HL-60/S4 treated with phorbol 12-myristate 13-acetate at 8.2 ng/mL for 4 days and 3 days (cell line): ENCODE measurements around the gene THBS3.

Experiments
- in situ Hi-C: fragments of 300-500 bp; cut with MboI; formaldehyde crosslinking; loops from 2 replicates; pipeline ENCODE4 v1.15.0; 2022; ENCODE audit warnings: low sequenced_read_pairs

The THBS3 gene

DNA sequence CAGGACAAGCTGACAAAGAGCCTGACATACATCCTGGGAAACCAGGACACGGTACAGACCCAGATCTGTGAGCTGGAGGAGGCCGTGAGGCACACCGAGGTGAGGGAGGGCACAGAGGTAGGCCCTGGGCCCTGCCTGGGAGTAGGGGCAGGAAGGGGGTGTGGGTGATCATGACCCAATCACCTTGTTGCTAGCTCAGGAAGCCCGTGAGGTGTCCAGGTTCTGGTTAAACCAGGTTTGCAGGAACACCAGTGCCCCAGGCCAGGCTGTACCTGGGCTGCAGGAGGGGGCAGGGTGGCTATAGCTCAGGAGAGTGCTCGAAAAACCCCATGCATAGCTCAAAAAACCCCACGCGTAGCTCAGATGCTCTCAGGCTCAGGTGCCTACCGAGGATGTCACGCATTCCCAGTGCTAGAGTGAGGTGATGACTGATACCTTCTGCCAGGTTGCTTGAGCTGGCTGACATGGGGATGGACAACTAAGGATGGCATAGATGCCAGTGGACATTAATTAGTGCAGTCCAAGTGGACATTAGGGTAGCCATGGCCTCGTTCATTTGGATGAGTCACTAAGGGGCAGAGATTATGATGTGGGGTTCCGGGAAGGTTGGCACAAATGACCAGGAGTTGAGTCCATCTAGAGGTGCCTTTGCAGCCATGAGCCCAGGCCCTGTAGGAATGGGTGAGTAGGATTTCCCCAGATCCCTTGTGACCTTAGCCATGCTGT is 30.3 kb downstream of the THBS3 start:
- in situ Hi-C loops = loop anchor here (25.0 kb wide), 1 partner anchor 410 kb away; no protein-coding TSS in a partner anchor

DNA sequence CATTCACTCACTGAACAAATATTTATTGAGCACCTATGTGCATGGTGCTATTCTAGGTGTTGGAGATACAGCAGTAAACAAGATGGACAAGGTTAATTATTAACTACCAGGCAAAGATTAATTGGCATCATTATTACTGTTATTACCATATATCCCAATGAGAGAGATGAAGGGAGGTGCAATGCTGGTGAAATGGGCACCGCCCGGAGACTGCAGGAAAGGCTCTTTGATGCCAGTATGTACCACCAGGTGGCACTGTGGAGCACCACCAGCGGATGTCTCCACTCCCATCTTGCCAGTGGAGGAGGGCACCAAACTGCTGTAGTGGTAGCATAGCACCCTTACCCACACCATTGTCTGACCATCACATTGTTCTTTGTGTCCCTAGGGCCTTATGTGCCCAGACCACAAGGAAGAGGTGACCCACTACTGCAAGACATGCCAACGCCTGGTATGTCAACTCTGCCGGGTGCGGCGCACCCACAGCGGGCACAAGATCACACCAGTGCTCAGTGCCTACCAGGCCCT is 31.1 kb downstream of the THBS3 start:
- in situ Hi-C loops = loop anchor here (25.0 kb wide), 1 partner anchor 411 kb away; no protein-coding TSS in a partner anchor

- in situ Hi-C loops = loop anchor here (25.0 kb wide), 1 partner anchor 411 kb away; no protein-coding TSS in a partner anchor
These were observed 31.7 kb downstream of the THBS3 start for GRCh38 chr1:155175927-155176371.

DNA sequence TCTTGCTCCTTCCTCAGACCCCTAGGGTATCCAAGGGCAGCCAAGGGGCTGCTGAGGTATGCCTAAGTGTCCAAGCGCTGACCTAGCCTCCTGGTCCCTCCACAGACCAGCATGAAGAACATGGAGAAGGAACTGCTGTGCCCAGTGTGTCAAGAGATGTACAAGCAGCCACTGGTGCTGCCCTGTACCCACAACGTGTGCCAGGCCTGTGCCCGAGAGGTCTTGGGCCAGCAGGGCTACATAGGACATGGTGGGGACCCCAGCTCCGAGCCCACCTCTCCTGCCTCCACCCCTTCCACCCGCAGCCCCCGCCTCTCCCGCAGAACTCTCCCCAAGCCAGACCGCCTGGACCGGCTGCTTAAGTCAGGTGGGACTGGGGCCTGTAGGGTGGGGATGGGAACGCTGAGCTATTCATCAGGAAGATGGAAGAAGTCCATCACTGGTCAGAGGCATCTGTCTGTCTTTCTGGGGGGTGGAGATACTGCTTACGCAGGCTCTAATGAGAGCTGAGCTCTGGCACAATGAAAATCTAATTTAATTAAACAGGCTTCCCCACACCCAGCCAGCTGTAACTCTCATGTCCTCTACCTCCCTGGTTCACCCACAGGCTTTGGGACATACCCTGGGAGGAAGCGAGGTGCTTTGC is 32.3 kb downstream of the THBS3 start:
- in situ Hi-C loops = loop anchor here (25.0 kb wide), 1 partner anchor 412 kb away; no protein-coding TSS in a partner anchor

- in situ Hi-C loops = loop anchor here (25.0 kb wide), 1 partner anchor 413 kb away; no protein-coding TSS in a partner anchor
These were observed 33.1 kb downstream of the THBS3 start for GRCh38 chr1:155174324-155175280.

DNA sequence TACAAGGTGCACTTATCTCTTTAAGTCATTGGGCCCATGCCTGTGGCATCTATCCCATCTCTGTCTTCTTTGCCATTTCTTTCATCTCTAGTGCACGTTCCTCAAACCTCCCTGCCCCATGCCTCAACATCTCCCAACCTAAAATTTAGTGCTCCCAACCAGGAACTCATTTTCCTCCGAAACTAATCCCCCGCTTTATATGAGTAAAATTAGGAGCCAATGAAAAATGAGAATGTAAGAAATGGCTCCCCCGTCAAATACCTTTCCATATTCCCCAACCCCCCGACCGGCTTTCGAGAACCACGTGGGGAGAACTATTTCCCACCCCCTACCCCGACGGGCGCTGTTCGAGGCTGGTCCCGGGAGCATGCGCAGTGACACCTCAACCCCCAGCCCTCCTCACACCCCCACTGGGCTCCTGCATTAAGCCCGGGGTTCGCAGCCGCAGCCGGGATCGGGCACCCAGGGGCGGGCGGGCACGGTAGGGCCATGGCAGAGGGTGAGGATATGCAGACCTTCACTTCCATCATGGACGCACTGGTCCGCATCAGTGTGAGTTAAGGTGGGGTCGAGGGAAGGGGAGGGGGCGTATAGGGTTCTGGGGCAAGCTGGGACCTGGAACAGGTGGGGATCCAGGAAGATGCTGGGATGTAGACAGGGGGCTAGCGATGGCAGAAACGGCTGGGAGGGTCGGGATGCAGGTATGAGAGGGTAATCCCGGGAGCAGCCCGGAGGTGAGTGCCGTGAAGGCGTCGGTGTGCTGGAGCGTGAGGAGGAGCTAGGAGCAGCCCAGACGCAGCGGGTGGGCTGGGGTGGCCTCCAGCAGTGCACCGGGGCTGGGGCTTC is 34.0 kb downstream of the THBS3 start, which contains the start of gene TRIM46:
Gene TRIM46, plus strand, starts transcription at position 372 of the 846 bp plus-strand sequence. Its CDS starts 118 bp downstream, at position 490.
- in situ Hi-C loops = no loop called here

GRCh38 chr1:155172732-155173477 is 34.8 kb downstream of the THBS3 start, which contains the start of gene KRTCAP2:
TSS of gene KRTCAP2 (minus strand) at chr1:155173304. CDS start at chr1:155173224, 80 bp downstream.
- in situ Hi-C loops = no loop called here

DNA sequence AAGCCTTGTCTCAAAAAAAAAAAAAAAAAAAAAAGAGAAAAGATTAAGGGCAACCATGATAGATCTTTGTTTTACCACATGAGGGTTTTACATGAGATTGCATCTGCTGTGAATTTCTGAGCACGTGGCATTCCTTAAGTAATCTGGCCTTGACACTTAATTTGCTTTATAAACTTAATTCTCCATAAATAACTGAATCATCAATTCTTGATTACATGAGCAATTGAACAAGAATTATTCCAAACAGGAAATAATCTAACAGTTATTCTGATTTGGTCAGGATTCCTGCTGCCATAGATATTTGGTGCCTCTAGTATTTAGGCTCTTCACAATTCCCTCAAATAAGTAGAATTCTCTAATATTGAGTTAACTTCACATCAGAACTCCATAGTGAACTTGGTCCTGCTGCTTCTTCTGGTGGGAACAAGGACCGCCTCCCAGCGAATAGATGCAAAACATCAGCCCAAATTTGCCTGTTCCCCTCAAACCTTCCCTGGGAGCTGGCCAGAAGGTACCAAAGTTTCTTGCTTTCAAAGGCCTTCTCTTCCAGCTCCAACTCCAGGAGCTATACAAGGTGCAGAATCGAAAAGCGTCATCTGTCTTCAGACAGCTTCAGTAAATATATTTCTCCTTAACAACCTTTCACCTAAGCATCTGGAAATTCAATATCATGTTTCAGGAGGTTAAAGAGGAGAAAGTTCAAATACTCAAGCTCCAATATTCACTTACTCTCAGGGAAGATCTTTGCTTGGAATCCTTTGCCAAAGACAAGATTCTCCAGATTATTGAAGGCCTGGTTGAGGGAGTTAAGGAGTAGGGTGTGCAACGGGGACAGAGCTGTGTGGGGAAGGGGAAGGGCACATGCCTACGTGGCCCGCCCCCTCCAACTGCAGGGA is 35.6 kb downstream of the THBS3 start:
- in situ Hi-C loops = no loop called here

- in situ Hi-C loops = no loop called here
These were observed 36.9 kb downstream of the THBS3 start for GRCh38 chr1:155170806-155171205.

GRCh38 chr1:155170101-155170785 is 37.5 kb downstream of the THBS3 start:
- in situ Hi-C loops = no loop called here

GRCh38 chr1:155169541-155169940 is 38.2 kb downstream of the THBS3 start:
- in situ Hi-C loops = loop anchor here (5.0 kb wide), 1 partner anchor 72 kb away; no protein-coding TSS in a partner anchor

DNA sequence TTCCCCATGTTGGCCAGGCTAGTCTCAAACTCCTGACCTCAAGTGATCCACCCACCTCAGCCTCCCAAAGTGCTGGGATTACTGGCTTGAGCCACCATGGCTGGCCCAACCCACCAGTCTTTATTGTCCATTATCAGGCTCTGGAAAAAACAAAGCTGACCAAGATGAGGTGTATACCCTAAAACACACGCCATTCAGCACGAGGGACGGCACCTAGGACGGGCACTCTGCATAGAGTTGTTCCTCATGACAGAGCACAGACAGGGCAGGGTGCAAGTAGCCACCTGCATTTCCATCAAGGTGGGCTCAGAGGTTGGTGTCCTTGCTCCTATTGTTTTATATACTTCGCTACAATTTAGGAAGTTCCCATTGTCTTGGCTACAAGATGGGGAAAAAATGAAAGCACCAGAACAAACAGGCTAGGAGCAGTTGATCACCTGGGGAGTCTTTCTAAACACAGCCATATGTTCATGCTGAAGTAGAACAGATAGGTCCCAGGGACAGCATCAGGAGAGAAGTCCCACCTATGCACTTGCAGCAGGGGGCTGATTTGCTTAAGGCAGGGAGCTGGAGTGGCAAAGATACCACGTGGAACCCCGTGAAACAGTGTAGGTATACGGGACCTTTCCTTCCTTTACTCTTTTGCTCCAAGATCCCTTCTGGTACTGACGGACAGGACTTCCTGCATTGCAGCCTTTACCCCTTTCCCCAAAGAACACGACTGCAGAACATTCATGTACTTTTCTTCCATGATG is 39.1 kb downstream of the THBS3 start:
- in situ Hi-C loops = loop anchor here (5.0 kb wide), 1 partner anchor 71 kb away; no protein-coding TSS in a partner anchor

DNA sequence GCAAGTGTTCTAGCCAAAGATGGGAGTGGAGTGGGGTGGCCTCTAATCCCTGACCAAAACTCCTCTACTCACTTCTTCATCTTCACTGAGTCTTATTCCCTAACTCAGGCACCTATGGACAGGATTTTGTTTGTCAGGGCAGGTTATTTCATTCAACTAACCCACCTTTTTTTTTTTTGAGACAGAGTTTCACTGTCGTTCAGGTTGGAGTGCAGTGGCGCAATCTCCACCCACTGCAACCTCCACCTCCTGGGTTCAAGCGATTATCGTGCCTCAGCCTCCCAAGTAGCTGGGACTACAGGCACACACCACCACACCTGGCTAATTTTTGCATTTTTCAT is 39.6 kb downstream of the THBS3 start:
- in situ Hi-C loops = loop anchor here (5.0 kb wide), 1 partner anchor 71 kb away; no protein-coding TSS in a partner anchor

DNA sequence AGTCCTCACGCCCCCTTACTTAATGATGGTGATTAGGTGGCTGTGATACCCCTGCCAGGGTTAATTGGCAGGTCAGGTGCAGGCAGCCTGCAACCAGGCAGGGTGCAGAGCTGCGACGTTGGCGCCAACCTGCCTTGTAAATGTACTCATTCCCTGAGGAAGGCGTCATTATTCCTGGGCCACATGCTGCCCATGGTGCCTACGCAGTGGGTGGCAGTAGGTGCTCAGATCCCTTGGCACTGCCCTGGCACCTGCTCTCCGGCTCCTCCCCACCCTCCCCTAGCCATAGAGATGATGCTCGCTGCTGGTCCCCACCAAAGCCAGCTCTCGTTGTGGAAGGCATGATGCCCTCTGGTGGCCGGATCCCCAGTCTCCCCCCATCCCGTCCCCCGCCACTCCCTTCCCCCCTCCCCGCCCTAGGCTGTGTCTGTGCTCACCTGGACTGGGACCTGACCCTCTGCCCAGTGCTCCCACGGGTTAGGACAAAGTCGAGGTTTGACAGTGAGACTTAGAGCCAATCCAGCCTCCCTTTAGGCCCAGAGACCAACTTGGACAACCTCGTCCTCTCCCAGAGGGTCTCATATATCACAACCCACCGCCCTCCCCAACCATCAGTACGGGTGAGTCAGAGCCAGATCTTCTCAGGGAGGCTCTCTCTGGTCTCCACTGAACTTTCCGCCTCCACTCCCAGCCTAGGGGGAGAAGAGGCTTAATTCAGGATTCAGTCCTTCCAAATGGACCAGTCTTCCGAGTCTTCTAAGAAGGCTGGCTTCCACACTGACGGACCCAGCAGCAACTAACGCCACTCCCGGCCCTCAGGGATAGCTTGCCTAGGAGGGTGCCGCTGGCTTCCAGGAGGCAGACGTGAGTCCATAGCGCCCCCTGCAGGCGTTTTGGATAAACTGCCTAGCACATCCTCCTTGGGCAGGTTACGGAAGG is 40.3 kb downstream of the THBS3 start:
- in situ Hi-C loops = loop anchor here (5.0 kb wide), 1 partner anchor 70 kb away; no protein-coding TSS in a partner anchor
